GM12878 (cell line): ENCODE results near the gene STX4.

Experiments
- ATF2 ChIP-seq: IDR thresholded peaks from 2 replicates; pipeline ENCODE4 v1.6.1; 2012; ENCODE audit warnings: low read length, inconsistent platforms
- CBFB ChIP-seq: IDR thresholded peaks from 2 replicates; pipeline ENCODE4 v1.6.1; 2016; ENCODE audit warnings: antibody characterized with exemption, low read depth
- GABPA ChIP-seq: IDR thresholded peaks from 2 replicates; pipeline ENCODE4 v1.6.1; 2014; ENCODE audit warnings: antibody characterized with exemption, low read depth, mild to moderate bottlenecking, inconsistent platforms
- POLR2A ChIP-seq: IDR thresholded peaks from 2 replicates; pipeline ENCODE4 v1.6.1; 2011; ENCODE audit warnings: low read depth, mild to moderate bottlenecking, low read length
- POLR2AphosphoS5 ChIP-seq: IDR thresholded peaks from 2 replicates; pipeline ENCODE4 v1.6.1; 2011; ENCODE audit warnings: mild to moderate bottlenecking, low read length, inconsistent platforms
- SPI1 ChIP-seq: IDR thresholded peaks from 2 replicates; pipeline ENCODE4 v1.6.1; 2011; ENCODE audit warnings: low read depth, mild to moderate bottlenecking, low read length, moderate library complexity, borderline replicate concordance; ENCODE audit not compliant: insufficient read depth
- TARDBP ChIP-seq: IDR thresholded peaks from 2 replicates; pipeline ENCODE4 v1.6.1; 2016; ENCODE audit warnings: borderline replicate concordance
- TF ChIP-seq, protein P1 (sequence below), 3 experiments: IDR thresholded peaks in 2 of 3; conservative IDR thresholded peaks in 1 of 3; 2 replicates each; pipeline ENCODE4 v1.5.1; 2011; ENCODE audit warnings: low read depth in 3 of 3, low read length in 3 of 3, mild to moderate bottlenecking in 3 of 3, control low read depth in 2 of 3, moderate library complexity in 2 of 3, inconsistent platforms in 1 of 3, mixed read lengths in 1 of 3; ENCODE audit not compliant: control insufficient read depth in 2 of 3, insufficient read depth in 1 of 3; ENCODE audit errors: extremely low read depth in 1 of 3
- TF ChIP-seq, protein P2 (sequence below): fragments of 450-650 bp; formaldehyde crosslinking; IDR thresholded peaks from 2 replicates; pipeline ENCODE4 v1.4.0; 2020; ENCODE audit warnings: mild to moderate bottlenecking, moderate library complexity

DNA sequence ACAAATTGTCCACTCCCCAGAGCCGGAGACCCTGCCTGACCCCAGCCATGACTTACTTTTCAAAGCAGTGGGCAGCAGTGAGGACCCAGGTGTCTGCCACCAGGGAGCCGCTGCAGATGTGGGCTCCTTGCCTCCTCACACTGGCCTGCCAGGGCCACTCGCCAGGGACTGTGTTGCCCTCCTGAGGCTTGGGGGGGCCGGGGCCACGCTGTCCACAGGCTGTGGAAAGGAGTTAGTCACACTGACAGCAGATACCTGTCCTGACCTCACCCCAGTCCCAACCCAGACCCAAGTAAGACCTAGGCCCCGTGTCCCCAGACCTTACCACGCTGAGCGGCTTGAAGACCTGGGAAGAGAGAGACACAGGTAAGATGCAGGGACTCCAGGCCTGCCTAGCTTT, 54.1 kb downstream of the STX4 start:
- TF ChIP-seq POLR2AphosphoS5 (no peak), POLR2A (no peak), TARDBP (no peak), CBFB (no peak), GABPA (no peak), SPI1 (no peak), ATF2 (no peak)
- TF ChIP-seq, protein P1, sequence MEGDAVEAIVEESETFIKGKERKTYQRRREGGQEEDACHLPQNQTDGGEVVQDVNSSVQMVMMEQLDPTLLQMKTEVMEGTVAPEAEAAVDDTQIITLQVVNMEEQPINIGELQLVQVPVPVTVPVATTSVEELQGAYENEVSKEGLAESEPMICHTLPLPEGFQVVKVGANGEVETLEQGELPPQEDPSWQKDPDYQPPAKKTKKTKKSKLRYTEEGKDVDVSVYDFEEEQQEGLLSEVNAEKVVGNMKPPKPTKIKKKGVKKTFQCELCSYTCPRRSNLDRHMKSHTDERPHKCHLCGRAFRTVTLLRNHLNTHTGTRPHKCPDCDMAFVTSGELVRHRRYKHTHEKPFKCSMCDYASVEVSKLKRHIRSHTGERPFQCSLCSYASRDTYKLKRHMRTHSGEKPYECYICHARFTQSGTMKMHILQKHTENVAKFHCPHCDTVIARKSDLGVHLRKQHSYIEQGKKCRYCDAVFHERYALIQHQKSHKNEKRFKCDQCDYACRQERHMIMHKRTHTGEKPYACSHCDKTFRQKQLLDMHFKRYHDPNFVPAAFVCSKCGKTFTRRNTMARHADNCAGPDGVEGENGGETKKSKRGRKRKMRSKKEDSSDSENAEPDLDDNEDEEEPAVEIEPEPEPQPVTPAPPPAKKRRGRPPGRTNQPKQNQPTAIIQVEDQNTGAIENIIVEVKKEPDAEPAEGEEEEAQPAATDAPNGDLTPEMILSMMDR (IDR thresholded peaks at IDR 0.05 in 2 of 3, conservative IDR thresholded peaks at IDR 0.05 in 1 of 3; ENCODE audit: control insufficient read depth in 2 of 3, extremely low read depth in 1 of 3, insufficient read depth in 1 of 3, low read depth in 3 of 3, low read length in 3 of 3), result no peak
- TF ChIP-seq, protein P2, sequence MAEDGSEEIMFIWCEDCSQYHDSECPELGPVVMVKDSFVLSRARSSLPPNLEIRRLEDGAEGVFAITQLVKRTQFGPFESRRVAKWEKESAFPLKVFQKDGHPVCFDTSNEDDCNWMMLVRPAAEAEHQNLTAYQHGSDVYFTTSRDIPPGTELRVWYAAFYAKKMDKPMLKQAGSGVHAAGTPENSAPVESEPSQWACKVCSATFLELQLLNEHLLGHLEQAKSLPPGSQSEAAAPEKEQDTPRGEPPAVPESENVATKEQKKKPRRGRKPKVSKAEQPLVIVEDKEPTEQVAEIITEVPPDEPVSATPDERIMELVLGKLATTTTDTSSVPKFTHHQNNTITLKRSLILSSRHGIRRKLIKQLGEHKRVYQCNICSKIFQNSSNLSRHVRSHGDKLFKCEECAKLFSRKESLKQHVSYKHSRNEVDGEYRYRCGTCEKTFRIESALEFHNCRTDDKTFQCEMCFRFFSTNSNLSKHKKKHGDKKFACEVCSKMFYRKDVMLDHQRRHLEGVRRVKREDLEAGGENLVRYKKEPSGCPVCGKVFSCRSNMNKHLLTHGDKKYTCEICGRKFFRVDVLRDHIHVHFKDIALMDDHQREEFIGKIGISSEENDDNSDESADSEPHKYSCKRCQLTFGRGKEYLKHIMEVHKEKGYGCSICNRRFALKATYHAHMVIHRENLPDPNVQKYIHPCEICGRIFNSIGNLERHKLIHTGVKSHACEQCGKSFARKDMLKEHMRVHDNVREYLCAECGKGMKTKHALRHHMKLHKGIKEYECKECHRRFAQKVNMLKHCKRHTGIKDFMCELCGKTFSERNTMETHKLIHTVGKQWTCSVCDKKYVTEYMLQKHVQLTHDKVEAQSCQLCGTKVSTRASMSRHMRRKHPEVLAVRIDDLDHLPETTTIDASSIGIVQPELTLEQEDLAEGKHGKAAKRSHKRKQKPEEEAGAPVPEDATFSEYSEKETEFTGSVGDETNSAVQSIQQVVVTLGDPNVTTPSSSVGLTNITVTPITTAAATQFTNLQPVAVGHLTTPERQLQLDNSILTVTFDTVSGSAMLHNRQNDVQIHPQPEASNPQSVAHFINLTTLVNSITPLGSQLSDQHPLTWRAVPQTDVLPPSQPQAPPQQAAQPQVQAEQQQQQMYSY (CRISPR knock-in tag), result no peak
